Stimulated activated CD8-positive, alpha-beta memory T cell treated with anti-CD3 and anti-CD28 coated beads, Interleukin-15, amount 100 ng/mL, for 48 hours (primary cell): Measurements from ENCODE around the gene SAMD3.
"Not testable (repeated sequence)": the region's sequence is repeated elsewhere in the genome, so short reads cannot be mapped to it uniquely, and the experiment has no call there.

ENCODE experiments used
- DNase-seq, 2 donors: peaks; one replicate each; pipeline ENCODE4 v3.0.0-alpha.2; 2020; ENCODE audit warnings: low read depth in 2 of 2

Gene SAMD3

DNA sequence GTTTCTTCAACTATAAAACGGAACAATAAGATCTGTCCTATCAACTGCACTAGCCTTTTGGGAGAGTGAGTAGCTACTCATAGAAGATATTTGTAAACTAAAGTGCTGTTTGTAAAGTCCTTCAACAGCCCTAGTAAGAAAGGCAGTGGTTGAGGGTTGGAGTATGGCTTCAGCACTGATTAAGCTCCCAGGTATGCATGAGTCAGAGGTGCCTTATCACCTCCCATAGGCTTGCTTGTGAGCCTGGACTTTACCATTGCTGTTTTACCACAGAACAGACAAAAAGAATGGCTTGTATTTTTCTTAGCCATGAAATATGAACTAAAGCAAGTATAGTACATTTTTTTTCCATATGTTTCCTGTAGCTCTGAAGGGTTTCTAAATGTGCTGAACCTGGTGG lies 44.1 kb downstream of the SAMD3 start:
- DNase-seq = no peak

DNA sequence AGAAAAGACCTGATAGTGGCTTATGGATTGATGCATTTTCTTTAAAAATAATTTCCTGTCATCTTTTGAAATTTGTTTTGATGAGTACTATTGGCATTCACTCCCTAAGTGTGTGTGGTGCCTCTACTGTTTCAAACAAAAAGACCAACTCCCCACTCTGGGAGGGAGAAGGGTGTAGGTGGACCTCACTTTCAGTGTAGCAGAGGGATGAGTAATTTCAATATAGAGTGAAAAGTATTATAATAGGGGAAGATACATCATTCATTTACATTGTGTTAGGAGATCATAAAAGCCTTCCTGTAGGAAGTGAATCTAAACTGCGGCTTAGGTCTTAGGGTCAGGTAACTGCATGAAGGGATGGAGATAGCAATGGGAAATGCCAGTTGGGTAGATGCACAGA lies 46.4 kb downstream of the SAMD3 start:
- no peak for DNase-seq

DNA sequence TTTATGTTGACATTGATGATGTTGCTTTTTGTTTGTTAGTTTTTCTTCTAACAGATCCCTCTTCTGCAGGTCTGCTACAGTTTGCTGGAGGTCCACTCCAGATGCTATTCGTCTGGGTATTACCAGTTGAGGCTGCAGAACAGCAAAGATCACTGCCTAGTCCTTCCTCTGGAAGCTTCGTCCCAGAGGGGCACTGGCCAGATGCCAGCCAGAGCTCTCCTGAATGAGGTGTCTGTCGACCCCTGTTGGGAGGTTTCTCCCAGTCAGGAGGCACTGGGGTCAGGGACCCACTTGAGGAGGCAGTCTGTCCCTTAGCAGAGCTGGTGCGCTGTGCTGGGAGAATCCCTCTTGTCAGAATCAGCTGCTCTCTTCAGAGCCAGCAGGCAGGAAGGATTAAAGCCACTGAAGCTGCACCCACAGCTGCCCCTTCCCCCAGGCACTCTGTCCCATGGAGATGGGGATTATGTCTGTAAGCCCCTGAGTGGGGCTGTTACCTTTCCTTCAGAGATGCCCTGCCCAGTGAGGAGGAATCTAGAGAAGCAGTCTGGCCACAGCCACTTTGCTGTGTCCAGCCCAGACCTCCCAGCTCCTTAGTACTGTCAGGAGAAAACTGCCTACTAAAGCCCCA lies 49.3 kb downstream of the SAMD3 start:
- DNase-seq = not testable (repeated sequence)

DNA sequence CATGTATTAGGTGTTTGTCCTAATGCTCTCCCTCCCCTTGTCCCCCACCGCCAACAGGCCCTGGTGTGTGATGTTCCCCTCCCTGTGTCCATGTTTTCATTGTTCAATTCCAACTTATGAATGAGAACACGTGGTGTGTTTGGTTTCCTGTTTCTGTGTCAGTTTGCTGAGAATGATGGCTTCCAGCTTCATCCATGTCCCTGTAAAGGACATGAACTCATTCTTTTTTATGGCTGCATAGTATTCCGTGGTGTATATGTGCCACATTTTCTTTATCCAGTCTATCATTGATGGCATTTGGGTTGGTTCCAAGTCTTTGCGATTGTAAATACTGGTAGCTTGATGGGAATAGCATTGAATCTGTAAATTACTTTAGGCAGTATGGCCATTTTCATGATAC lies 52.6 kb downstream of the SAMD3 start:
- not testable (repeated sequence) for DNase-seq

DNA sequence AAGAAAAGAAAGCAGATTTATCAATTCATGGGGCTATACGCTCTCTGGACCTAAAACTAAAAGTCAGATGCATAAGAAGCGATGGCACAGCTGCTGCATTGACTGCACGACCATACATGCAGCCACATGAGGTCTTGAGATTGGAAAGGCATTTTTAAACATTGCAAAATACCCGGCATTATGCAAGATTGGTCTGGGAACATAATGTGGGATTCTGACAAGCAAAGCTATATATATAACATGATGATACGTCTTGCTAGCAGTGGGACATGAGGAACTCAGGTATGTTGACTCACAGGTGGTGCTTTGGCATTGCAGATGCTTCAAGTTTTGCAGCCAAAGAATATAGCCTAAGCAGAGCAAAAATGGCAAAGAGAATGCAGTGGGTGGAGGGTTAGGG lies 55.1 kb downstream of the SAMD3 start:
- DNase-seq = no peak

DNA sequence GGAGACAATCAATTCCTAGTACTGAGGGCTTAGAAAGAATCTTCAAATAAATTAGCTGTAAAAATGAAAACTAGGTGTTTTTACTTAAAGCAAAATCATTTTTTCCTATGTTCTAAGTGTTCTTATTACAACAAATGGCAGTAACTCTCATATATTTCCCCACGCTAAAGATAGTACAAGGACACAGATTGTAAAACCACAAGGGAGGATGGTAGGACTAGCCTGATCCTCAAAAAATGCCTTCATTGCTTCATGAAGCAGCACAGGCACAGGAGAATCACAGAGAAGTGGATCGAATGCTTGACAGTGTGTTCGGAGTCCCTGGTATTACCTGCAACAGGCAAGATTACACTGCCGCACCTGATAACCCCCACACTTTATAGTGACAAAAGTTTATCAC lies 58.5 kb downstream of the SAMD3 start:
- DNase-seq = no peak

DNA sequence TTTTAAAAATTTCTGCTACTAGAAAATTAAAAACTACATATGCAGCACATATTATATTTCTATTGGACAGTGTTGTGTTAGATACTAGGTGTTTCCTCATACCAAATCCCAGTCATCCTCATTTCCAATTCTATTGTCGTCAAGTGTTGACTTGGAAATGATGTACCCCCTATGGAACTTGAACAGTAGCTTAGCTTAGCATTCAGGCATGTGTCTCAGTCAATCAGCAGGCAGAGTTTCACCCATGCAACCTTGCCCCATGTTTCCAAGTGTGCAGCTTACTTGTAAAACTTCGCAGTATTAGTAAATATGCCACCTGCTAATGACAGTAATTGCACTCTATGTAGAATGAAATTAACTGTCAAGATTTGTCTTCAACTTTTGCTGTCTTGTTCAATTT lies 59.5 kb downstream of the SAMD3 start:
- no peak for DNase-seq

DNA sequence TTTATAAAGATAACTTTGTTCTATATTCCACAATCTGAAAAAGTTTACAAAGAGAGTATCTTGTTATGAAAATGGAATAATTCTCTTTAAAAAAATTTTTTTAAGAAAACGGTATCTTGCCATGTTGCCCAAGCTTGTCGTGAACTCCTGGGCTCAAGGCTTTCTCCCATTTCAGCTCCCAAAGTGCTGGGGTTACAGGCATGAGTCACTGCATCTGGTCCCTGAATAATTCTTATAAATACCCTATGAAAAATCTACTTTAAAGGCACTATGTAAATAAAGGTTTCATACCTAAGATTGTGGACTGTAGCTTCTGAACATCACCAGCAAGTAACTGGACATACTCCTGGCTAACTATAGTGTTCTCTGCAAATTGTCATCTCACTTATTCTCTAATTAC lies 60.3 kb downstream of the SAMD3 start:
- no peak for DNase-seq

DNA sequence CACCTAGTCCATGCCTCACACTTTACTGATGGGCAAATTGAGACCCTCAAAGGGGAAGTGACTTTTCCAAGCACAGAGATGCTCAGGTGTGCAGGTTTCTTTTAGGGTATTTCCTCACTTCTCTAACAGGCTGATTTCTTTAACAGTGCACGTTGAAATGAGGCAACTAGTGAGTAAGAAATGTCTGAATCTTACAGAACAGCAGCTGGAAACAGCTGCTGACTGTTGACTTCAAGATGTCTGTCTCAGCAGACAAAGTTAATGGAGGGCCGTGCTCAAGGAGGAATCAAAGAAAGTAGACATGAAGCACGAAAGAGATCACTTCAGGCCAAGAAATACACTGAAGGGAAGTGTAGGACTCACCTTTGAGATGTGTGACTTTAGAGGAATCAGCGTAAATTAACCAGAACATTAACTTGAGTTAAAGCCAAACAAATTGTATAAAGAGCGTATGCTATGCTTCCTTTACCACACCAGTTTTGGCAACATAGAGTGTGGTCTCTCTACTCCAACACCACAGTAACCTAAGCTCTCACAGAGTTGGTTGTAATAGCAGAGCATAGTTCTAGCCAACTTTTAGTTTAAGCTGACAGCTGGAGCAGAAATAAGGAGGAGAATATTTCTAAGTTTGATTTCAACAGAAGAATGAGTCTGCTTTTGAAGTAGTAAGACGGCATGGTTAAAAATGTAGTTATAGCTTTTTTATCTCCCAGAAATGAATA lies 60.9 kb downstream of the SAMD3 start:
- no peak for DNase-seq

DNA sequence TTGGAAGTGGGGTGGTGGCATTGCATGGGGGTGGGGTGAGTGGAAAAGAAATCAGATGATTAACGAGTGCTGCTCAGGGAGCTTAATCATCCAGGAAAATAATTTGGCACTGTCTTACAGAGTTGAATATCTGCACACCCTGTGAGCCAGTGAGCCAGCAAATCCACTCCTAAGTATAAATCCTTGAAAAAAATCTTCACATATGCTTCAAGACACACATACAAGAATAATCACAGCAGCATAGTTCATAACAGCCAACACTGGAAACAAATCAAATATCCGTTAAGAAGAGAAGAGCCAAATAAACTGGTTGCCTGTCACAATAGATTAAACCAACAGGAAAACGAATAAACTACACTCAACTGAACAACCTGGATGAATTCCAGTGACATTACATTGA lies 62.8 kb downstream of the SAMD3 start:
- DNase-seq = no peak

DNA sequence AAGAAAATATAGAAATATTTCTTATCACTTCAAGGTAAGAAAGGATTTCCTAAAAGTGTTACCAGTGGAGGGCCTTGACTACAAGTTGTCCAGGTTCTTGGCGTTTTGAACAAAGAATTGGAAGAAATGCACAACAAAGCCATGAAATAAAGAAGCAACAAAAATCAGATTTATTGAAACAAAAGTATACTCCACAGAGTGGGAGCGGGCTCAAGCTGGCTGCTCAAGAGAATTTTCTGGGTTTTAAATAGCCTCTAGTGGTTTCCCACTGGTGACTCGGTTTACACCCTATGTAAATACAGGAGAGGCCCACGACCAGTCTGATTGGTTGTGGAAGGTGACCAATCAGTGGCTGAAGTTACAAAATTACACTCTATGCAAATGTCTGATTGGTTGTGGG lies 64.2 kb downstream of the SAMD3 start:
- DNase-seq = no peak

DNA sequence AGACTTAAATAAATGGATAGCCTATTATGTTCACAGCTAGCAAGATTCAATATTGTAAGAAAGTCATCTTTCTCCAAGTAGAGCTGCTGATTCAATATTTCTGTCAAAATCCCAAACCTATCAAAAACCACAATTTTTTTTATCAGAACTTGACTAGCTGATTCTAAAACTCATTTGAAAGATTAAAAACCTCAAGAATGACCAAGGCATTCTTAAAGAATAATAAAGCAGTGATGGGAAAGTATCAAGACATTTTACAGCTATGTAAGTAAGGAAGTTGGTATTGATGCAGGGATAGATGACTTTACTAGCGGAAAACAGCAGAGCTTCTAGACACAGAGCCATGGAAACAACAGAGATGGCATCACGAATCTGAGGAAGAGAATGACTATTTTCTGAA lies 64.7 kb downstream of the SAMD3 start:
- DNase-seq = no peak

DNA sequence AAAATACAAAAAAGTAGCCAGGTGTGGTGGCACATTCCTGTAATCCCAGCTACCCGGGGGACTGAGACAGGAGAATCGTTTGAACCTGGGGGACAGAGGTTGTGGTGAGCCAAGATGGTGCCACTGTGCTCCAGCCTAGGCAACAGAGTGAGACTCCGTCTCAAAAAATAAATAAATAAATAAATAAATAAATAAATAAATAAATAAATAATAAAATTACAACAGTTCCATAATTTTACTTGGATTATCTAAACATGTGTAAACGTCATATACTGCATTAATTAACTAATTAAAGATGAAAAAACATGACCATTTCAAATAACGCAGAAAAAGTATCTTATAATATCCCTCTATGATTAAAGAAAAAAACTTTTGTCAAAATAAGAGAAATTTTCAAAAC lies 65.8 kb downstream of the SAMD3 start:
- DNase-seq = no peak

DNA sequence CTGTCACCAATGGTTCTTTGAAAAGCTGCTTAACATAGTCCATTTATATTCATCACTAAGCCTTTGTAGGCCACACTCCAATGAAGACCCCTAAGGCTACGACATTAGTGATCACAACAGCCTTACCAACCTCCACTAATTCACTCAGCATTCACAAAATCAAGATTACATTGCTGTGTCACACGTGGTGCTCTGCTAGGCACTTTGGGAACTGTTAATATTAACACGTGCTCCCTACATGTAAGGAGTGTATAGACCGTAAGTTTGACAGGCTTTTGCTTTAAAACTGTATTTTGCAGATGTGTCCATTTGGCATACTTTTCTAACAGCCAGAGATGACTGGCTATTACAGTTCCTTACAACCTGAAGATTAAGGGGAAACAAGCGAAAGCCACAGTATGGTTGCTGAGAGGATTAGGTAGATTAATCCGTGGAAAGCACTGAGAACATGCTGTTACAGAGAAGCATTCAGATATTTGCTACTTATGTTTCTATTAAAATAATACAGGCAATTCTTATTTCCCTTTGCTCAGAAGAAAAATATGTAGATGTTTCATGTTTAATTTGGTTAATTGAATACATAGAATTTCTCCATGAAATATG lies 69.7 kb downstream of the SAMD3 start:
- DNase-seq = no peak

DNA sequence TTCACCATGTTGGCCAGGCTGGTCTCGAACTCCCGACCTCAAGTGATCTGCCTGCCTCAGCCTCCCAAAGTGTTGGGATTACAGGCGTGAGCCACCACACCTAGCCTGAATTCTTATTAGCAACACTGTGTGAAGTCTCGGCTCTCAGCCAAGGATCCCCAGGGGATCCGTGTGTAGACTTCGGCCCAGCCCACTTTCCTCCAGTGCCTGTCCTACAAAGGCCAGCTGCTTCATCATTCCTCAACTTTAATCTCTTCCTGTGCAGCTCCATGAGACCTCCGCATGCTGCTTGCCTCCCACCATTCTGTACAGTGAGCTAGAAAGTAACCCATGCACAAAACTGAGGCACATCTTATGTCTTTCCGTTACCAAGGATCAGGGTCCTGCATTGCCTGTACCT lies 71.8 kb downstream of the SAMD3 start:
- DNase-seq = no peak

DNA sequence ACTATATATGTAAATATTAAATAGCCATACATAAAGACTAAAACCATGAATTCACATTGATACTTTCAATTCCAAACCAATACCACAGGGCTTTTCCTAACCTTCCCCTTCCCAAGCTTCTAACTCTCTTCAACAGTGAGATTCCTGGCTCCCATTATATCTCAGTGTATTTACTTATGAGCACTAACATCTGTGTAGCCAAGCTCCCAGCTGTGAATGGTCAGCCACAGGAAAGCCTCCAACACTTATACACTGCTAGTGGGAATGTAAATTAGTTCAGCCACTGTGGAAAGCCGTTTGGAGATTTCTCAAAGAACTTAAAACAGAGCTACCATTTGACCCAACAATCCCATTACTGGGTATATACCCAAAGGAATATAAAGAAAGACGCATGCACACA lies 73.7 kb downstream of the SAMD3 start:
- DNase-seq = not testable (repeated sequence)

DNA sequence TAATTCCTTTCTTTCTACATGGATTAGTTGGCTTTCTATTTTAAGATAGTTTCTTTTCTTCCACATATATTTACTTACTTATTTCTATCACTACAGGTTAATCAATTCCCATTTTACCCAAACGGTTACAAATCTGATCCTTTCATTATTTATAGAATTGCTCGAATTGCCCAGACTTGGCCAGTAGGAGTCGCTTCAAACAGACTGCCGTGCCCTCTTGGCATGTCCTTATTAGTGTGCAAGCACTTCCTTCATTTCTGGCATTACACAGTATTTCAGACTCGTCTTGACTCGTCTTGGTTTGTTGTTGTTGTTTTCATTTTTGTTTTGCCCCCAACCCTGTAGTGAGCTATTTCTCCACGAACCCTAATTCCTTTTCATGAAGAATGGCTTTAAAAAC lies 74.6 kb downstream of the SAMD3 start:
- DNase-seq = no peak

DNA sequence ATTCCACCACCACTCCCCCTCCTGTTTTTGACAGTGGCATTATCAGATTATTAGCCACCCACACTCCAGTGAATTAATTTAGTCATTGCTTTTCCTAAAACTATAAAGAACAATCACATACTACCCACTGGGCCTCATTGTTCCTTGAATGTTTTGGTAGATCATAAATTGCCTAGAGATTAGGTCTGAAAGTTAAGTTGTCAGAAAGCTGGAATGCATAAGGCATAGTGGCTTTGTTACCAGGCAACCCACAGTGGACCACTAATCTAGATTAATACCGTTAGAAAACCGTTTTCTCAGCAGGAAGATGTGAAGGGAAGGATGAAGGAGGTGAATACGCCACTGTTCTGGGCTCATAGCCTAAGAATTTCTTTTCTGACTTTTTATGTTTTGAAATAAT lies 75.6 kb downstream of the SAMD3 start:
- DNase-seq = no peak

DNA sequence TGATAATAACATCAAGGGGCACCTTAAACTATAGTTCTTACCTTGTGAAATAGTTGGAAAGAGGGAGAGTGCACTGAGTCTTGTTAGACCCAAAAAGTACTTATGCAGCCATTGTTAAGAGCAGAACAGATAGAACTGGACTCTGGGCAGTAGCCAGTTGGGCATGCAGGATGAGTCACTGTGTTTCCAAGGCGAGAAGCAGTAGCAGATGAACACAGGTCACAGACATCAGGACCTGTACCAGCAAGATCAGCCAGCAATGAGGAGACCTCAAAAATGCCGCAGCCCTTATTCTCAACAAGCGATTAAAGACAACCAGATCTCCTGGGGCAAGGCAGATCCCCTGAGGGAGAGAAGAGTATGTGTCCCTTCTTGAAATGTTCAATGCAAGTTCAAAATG lies 79.0 kb downstream of the SAMD3 start:
- no peak for DNase-seq

DNA sequence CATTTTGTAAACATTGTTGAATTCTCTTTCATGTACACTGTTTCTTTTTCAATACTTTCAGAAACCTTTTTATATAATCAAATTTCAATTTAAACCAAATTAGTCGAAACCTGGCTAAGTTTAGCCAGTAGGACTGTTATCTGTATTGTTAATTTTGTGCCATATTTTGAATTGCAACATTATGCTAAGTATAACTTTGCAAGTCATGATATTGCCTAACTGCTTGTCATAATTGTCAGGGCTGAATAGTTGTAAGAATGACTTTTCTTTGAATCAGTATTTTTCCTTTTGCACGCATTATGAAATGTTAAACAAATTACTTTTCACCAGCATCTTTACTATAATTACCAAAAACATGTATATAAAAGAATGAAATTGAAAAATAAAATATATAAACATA lies 82.7 kb downstream of the SAMD3 start:
- DNase-seq = no peak

DNA sequence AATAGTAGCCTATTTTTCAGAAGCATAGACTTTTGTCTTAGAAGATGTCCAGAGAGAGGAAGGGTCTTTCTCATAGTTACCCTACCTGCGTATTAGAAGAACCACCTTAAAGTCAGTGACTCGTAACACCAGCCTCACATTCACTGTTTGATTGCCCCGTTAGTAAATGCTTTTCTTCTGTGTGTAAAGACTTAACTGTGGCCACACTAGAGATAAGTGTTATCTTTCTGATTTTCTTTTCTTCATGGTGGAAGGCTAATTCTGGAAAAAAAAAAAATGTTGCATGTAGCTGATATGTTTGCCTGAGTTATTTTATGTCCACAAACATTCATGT lies 83.9 kb downstream of the SAMD3 start:
- no peak for DNase-seq

DNA sequence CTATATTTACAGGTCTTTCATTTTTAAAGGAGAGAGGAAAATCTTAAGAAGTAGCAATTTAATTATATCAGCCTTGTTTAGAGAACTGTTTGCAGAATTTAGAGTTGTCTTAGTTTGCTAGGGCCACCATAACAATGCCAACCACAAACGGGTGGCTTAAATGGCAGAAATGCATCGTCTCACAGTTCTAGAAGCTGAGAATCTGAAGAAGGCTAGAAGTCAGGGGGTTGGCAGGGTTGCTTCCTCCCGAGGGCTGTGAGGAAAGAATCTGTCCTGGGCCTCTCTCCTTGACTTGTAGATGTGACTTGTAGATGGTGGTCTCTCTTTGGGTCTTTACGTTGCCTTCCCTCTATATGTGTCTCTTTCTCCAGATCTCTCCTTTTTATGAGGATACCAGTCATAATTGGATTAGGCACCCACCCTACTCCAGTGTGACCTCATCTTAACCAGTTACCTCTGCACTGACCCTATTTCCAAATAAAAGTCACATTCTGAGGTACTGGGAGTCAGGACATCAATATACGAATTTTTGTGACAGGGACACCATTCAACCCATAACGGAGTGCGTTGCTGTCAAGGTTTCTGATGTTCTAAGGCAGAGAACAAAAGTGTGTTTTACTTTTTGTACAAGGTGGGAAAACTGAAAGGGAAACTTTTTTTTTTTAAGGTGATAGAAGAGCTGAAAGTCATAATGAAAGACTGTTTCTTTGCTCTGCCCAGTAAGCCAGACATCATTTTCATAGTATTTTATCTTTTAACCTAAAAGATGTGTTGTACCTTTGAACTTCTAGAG lies 84.4 kb downstream of the SAMD3 start:
- no peak for DNase-seq

DNA sequence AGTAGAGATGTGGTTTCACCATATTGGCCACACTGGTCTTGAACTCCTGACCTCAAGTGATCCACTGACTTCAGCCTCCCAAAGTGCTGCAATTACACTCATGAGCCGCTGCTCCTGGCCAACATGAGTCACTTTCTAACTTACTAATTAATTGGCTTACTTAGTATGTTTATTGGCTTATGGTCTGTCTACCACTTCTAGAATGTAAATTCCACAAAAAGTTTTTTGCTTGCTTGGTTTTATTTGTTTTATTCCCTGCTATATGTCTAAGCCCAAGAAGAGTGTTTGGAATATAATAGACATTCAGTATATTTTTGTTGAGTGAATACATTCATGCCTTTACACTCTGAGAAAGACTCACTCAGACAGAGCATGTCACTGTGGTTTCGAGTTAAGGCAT lies 86.0 kb downstream of the SAMD3 start:
- no peak for DNase-seq
